ENCODE results near the gene AVPR1B. TPM values are rescaled to one million over a fixed set of nuclear protein-coding genes. Genes with fewer than 3 reads are reported as not detected.

The AVPR1B gene
- total RNA-seq, 1 experiment from 2014 or later: not detected

DNA sequence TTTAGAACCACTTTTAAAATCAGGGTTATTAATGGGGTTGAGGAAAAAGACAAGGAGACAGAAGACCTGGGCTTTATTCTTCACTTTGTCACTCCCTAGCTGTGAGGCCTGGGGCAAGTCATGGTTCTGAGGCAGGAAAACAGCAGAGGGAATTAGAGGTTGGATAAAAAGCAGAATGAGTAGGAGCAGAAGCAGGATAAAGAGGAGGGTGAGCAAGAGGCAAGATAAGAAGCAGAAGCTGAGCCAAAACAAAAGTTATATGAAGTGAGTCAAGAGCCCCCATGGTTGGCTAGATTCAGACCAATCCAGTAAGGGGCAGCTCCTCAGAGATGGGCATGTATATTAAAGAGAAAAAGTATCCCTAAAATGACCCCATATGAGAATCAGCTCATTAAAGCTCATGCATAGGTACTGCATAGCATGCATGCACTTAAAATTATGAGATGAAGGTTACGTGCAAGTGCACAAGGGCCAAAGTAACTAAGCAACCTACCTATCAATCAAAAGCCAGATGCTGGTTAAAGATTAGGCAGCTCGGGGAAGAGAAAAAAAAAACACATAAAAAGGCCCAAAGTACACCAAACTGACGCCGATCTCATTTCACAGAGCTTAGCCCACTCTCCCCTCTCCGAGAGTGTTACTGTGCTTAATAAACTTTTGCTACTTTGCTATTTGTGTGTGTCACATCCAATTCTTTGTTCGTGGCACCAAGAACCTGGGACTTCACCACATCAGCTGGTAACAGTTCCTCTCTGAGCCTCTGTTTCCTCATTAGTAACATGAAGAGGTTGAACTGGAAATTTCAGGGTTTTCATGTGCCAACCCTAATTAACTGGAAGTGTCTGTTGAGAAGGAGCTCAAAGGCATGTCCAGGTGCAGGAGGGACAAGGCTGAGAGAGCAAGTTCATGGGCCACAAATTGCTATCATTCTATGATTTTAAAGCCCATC is 2.2 kb downstream of the AVPR1B start:
- DNase-seq (ENCODE audit: low spot score): no peak
- in situ Hi-C loops (cut with HindIII; ENCODE audit: low sequenced_read_pairs): no loop called here

DNA sequence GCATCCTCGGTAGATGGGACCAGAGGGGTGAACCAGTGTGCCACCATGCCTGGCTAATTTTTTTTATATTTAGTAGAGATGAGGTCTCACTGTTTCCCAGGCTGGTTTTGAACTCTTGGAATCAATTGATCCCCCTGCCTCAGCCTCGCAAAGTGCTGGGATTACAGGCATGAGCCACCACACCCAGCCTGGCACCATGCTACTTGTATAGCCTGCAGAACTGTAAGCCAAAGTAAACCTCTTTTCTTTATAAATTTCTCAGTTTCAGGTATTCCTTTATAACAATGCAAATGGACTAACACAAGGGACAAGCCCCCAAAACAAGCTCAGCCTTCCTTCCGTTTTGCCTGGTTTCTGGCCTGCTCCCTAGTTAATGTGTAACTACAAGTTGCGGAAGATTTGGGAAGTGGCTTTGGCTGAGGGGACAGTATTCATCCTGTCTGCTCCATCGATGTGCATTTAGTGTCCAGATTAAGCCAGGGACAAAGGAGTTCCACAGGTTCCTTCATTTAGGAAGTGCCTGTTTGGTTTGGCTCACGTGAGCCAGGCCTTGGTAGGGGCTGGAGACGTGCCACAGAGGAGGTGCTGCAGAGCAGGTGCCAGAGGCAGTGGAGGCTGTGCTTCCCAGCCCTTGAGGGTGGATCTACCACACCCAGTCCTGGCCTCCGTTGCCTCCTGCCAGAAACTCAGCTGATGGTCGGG is 4.4 kb downstream of the AVPR1B start:
- in situ Hi-C loops (cut with HindIII; ENCODE audit: low sequenced_read_pairs): no loop called here
- no peak for DNase-seq (ENCODE audit: low spot score)

DNA sequence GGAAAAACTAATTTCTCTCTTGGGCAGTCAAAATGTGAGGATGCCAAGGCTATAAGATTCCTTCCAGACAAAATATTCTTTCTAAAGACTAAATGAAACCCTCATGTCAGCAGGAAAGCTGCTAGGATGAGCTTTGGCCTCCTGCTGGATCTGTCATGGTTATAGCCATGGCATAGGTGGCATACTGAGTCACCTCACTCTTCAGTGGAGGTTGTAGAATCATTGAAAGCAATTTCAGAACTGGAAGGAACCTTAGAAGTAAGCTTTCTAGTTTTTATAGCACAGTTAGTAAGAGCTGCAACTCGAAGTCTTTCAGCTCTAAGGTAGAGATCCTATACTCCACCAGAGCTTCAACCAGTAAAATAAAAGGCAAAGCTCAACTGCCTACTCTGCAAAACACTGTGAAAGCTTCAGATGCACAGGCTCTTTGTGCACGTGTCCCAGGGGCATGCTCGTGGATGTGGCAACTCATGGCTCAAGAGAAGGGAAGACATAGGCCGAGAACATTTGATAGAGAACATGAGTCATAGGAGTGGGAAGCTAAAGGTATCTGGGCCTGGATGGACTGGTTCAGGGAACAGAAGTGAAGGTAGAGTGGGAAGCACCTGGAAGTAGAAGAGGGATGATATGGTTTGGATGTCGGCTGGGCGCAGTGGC is 5.8 kb downstream of the AVPR1B start:
- in situ Hi-C loops (cut with HindIII; ENCODE audit: low sequenced_read_pairs): no loop called here
- DNase-seq (ENCODE audit: low spot score): no peak

GRCh38 chr1:206110820-206111219 is 6.4 kb downstream of the AVPR1B start:
- in situ Hi-C loops (cut with HindIII; ENCODE audit: low sequenced_read_pairs): no loop called here
- no peak for DNase-seq (ENCODE audit: low spot score)

DNA sequence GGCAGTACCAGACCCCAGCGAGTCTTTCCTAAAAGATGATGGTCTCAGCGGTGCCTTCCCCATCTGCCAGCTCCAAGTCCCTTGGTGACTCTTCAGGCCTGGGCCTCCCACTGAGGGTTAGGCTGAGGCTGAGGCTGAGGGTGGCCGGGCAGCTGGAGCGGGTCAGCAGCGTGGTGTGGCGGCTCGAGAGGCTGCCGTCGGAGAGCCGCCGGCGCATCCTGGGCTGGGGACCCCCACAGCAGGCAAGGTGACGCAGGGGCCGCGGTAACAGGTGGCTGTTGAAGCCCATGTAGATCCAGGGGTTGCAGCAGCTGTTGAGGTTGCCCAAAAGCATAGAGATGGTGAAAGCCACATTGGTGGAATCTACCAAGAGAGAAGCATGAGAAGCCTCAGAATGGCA is 7.0 kb downstream of the AVPR1B start:
- DNase-seq (ENCODE audit: low spot score): no peak
- in situ Hi-C loops (cut with HindIII; ENCODE audit: low sequenced_read_pairs): no loop called here

DNA sequence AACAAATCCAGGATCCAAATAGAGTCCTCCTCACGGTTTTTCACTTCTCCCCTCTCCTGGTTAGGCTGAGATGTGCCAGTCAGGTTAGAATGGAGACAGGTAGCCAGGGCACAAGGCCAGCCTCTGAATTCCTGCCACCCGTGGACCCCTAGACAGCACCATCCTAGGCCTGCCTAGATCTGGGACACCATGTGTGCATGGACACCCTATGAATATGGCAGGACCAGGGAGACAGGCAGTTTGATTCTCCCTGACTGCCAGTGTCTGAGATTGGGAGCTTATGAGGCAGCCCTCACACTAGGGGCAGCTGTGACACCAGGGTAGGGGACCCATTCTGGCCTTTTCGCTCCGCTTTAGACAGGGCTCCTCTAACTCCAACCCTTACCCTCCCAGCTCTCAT is 7.5 kb downstream of the AVPR1B start:
- in situ Hi-C loops (cut with HindIII; ENCODE audit: low sequenced_read_pairs): no loop called here
- DNase-seq (ENCODE audit: low spot score): no peak

DNA sequence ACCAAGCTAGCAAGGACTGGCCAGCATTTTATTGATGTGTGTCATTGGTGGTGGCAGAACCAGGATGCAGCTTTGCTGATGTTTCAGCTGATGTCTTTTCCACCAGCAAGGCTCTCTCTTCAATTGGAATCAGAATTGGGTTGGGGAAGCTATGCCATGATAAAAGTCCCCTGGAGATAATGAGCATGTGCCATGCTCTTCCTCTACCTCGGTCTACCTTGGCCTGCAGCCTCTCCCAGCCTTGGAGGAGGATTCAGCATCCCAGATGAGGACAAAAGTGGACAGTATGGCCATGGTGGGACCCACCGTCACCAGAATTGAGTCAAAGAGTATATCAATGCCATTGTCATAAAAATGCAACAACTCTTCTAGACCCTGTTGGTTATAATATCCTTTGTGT is 8.6 kb downstream of the AVPR1B start:
- no peak for DNase-seq (ENCODE audit: low spot score)
- in situ Hi-C loops (cut with HindIII; ENCODE audit: low sequenced_read_pairs): no loop called here

- in situ Hi-C loops (cut with HindIII; ENCODE audit: low sequenced_read_pairs): no loop called here
- DNase-seq (ENCODE audit: low spot score): no peak
Observed at GRCh38 chr1:206107168-206107544, 10.0 kb downstream of the AVPR1B start.

- in situ Hi-C loops (cut with HindIII; ENCODE audit: low sequenced_read_pairs): no loop called here
- peak; percentile 79 for DNase-seq (ENCODE audit: low spot score)
Observed at GRCh38 chr1:206106328-206107167, 10.6 kb downstream of the AVPR1B start.

- in situ Hi-C loops (cut with HindIII; ENCODE audit: low sequenced_read_pairs): no loop called here
- no peak for DNase-seq (ENCODE audit: low spot score)
Observed at GRCh38 chr1:206105464-206105995, 11.7 kb downstream of the AVPR1B start.

GRCh38 chr1:206103979-206104378 is 13.2 kb downstream of the AVPR1B start:
- in situ Hi-C loops (cut with HindIII; ENCODE audit: low sequenced_read_pairs): no loop called here
- DNase-seq (ENCODE audit: low spot score): no peak

DNA sequence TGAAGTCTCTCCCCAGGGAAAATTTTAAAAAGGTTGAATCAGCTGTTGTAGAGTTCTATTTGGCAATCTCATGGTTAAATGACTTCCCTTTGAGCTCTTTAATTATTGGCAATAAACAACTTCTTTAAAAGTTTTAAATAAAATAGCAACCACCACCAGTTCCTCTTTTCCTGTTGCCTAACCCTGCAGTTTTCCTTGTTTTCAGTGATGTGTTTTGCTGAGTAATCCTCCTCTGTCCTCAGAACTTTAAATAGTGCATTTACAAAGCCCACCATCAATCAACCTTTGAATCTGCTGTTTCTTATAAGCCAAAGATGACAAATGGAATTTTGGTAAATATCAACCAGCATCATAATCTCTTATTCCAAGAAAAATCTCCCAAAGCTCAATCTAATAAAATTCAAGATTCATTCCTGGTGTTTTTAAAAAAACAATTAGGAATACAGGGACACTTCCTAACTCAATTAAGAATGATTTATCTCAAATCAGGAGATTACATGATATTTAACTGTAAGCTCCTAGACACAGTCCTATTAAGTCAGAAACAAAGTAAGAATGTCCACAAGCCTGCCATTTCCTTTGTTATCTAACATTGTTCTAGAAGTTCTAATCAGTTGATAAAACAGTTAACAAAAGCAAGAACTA is 14.8 kb downstream of the AVPR1B start:
- in situ Hi-C loops (cut with HindIII; ENCODE audit: low sequenced_read_pairs): no loop called here
- DNase-seq (ENCODE audit: low spot score): no peak

- DNase-seq (ENCODE audit: low spot score): no peak
- in situ Hi-C loops (cut with HindIII; ENCODE audit: low sequenced_read_pairs): no loop called here
Observed at GRCh38 chr1:206101351-206102045, 15.7 kb downstream of the AVPR1B start.

- in situ Hi-C loops (cut with HindIII; ENCODE audit: low sequenced_read_pairs): no loop called here
- no peak for DNase-seq (ENCODE audit: low spot score)
Observed at GRCh38 chr1:206100226-206100815, 16.9 kb downstream of the AVPR1B start.

DNA sequence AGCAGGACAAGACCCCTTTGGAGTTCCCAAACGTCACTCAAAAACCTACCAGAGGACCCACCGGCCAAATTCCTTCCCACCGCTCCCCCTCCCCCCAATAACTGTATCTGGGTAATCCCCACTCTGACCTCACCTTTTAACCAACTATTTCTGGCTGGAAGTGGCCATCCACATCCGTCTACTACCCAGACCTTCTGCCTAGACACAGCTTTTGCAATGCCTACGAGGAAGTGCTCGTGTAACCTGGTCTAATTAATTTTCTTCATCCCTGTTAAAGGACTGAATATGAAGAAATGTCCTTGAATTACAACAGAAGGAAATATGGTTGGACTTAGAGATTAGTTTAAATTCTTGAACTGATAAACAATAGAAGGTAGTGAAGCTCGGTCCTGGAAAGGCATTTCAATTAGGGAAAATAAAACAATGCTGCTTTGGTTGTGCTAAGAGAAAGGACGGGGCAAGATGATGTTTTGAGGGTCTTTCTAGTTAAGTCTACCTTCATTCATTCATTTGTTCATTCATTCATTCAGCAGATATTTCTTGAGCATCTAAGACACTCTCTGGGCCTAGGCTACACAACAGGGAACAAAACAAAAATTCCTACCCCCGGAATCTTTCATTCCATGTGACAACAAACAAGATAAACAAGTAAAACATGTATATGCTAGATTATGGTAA is 18.8 kb downstream of the AVPR1B start:
- DNase-seq (ENCODE audit: low spot score): no peak
- in situ Hi-C loops (cut with HindIII; ENCODE audit: low sequenced_read_pairs): no loop called here

GRCh38 chr1:206097381-206097780 is 19.8 kb downstream of the AVPR1B start:
- DNase-seq (ENCODE audit: low spot score): no peak
- in situ Hi-C loops (cut with HindIII; ENCODE audit: low sequenced_read_pairs): no loop called here

GRCh38 chr1:206094024-206094423 is 23.2 kb downstream of the AVPR1B start:
- in situ Hi-C loops (cut with HindIII; ENCODE audit: low sequenced_read_pairs): no loop called here
- DNase-seq (ENCODE audit: low spot score): no peak
